Measurements from ENCODE around the gene OSBPL10.
A peak's percentile ranks its signal among the peaks of the same experiment; 100 is the strongest.

GRCh38 chr3:31981206-31982181 lies at the start of gene OSBPL10, which contains the start of gene ZNF860:
- TF ChIP-seq MAZ (IDR thresholded peaks at IDR 0.05; ENCODE audit: borderline replicate concordance, low read depth, low read length), result peak; percentile 75; the same call in 1 of the 2 replicates
- TF ChIP-seq, protein P1, sequence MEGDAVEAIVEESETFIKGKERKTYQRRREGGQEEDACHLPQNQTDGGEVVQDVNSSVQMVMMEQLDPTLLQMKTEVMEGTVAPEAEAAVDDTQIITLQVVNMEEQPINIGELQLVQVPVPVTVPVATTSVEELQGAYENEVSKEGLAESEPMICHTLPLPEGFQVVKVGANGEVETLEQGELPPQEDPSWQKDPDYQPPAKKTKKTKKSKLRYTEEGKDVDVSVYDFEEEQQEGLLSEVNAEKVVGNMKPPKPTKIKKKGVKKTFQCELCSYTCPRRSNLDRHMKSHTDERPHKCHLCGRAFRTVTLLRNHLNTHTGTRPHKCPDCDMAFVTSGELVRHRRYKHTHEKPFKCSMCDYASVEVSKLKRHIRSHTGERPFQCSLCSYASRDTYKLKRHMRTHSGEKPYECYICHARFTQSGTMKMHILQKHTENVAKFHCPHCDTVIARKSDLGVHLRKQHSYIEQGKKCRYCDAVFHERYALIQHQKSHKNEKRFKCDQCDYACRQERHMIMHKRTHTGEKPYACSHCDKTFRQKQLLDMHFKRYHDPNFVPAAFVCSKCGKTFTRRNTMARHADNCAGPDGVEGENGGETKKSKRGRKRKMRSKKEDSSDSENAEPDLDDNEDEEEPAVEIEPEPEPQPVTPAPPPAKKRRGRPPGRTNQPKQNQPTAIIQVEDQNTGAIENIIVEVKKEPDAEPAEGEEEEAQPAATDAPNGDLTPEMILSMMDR (conservative IDR thresholded peaks at IDR 0.05; ENCODE audit: low read depth, low read length), result no peak
